ENCODE data around the gene TEX12. TPM values are rescaled to one million over a fixed set of nuclear protein-coding genes. Genes with fewer than 3 reads are reported as not detected.

TEX12 gene, protein sequence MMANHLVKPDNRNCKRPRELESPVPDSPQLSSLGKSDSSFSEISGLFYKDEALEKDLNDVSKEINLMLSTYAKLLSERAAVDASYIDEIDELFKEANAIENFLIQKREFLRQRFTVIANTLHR
- total RNA-seq, result not detected
- long read RNA-seq, result 0 reads

DNA sequence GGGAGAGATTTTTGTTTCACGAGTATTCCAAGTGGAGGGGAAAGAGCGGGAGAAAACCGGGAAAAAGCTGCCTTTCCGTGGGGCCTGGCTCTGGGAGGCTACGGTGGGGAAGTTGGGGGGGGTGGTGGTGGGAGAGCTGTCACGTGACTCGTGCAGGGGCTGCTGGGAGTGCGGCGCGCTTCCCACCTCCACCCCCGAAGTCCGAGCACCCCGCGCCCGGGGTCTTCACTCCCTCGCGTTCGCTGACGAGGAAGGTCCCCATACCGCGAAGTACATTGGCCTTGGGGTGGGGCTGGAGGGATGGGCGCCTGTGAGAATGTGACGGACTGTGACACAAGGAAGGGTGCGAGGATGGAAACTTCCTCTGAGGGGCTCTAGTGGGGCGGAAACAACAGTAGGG is at the start of gene TEX12:
TEX12 (plus strand) TSS at position 228 of the 400 bp plus-strand sequence. CDS start 1,897 bp downstream, outside the sequence.
- H3K4me1 ChIP-seq, result peaks cover 3% of the 10 kb centered on the region
- no peak within 1 kb of the TSS for H3K4me3 ChIP-seq
- H3K27me3 ChIP-seq (ENCODE audit: low read depth), result no peaks in the 10 kb centered on the region
- no peak within 1 kb of the TSS for H3K27ac ChIP-seq
- TF ChIP-seq CTCF (IDR thresholded peaks at IDR 0.05), result no peak
- no peak for DNase-seq
- H3K9me3 ChIP-seq, result no peaks in the 10 kb centered on the region
- H3K36me3 ChIP-seq, result no peaks in the 10 kb centered on the region
- ATAC-seq, result no peak
- intact Hi-C loops (cut with DNase I), result no loop called here

- intact Hi-C loops (cut with DNase I), result no loop called here
- no peak for TF ChIP-seq CTCF (IDR thresholded peaks at IDR 0.05)
- no peak for DNase-seq
- H3K9me3 ChIP-seq, result no peaks in the 10 kb centered on the region
- no peaks in the 10 kb centered on the region for H3K4me1 ChIP-seq
- ATAC-seq, result no peak
- H3K27ac ChIP-seq, result no peak overlapping the region
- H3K4me3 ChIP-seq, result no peak overlapping the region
- H3K36me3 ChIP-seq, result no peaks in the 10 kb centered on the region
- H3K27me3 ChIP-seq (ENCODE audit: low read depth), result no peaks in the 10 kb centered on the region
Observed at GRCh38 chr11:112118176-112118575, 49.0 kb upstream of the TEX12 start.

- Histone ChIP-seq H3K36me3 (no peaks in the 10 kb centered on the region), H3K9me3 (no peaks in the 10 kb centered on the region), H3K27me3 (ENCODE audit: low read depth) (no peaks in the 10 kb centered on the region), H3K4me3 (no peak overlapping the region), H3K27ac (no peak overlapping the region), H3K4me1 (no peaks in the 10 kb centered on the region)
- no peak for ATAC-seq
- no peak for TF ChIP-seq CTCF (IDR thresholded peaks at IDR 0.05)
- intact Hi-C loops (cut with DNase I), result no loop called here
- DNase-seq, result no peak
Observed at GRCh38 chr11:112121981-112122615, 45.1 kb upstream of the TEX12 start.

- no peaks in the 10 kb centered on the region for H3K27me3 ChIP-seq (ENCODE audit: low read depth)
- no peak overlapping the region for H3K4me3 ChIP-seq
- ATAC-seq, result no peak
- TF ChIP-seq CTCF (IDR thresholded peaks at IDR 0.05), result no peak
- H3K9me3 ChIP-seq, result no peaks in the 10 kb centered on the region
- H3K36me3 ChIP-seq, result no peaks in the 10 kb centered on the region
- intact Hi-C loops (cut with DNase I), result no loop called here
- no peaks in the 10 kb centered on the region for H3K4me1 ChIP-seq
- no peak overlapping the region for H3K27ac ChIP-seq
- DNase-seq, result no peak
Observed at GRCh38 chr11:112123129-112123528, 44.0 kb upstream of the TEX12 start.

DNA sequence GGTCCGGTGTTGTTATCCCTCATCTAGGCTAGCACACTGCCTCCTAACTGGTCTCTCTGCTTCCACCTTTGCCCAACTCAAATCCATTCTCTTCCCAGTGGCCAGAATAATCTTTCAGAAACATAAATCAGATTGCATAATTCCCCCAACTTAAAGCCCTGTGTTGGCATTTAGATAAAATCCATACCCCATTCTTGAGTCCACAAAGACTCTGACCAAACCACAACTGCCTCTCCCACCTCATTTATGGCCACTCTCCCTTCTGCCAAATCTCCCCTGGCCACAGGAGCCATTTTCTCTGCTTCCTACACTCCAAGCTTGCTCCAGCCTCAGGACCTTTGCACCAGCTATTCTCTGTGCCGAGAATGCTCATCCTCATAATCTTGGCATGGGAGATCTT is 40.1 kb upstream of the TEX12 start:
- no peak for DNase-seq
- no peaks in the 10 kb centered on the region for H3K27me3 ChIP-seq (ENCODE audit: low read depth)
- H3K36me3 ChIP-seq, result no peaks in the 10 kb centered on the region
- H3K9me3 ChIP-seq, result no peaks in the 10 kb centered on the region
- no peak for ATAC-seq
- H3K4me3 ChIP-seq, result no peak overlapping the region
- TF ChIP-seq CTCF (IDR thresholded peaks at IDR 0.05), result no peak
- H3K27ac ChIP-seq, result no peak overlapping the region
- no peaks in the 10 kb centered on the region for H3K4me1 ChIP-seq
- intact Hi-C loops (cut with DNase I), result no loop called here

Measured in lower lobe of right lung (tissue), 2 donors.